ENCODE measurements around the gene CCDC9. TPM values are rescaled to one million over a fixed set of nuclear protein-coding genes. Genes with fewer than 3 reads are reported as not detected.
A peak's percentile ranks its signal among the peaks of the same experiment; 100 is the strongest.
"Not testable (repeated sequence)": the region's sequence is repeated elsewhere in the genome, so short reads cannot be mapped to it uniquely, and the experiment has no call there.

Gene CCDC9
- total RNA-seq, 1 donor from 2014 or later = 47.1 TPM

- DNase-seq (no peak), ATAC-seq (ENCODE audit: low read depth) (no peak)
- ChIA-PET CTCF (interaction anchor here (1.2 to 2.9 kb wide), 3 partner anchors 27 to 73 kb away, joined by 3 to 12 read pairs (median 3); partner anchors contain the start of gene DHX34), POLR2A (interaction anchor here (0.5 to 4.4 kb wide), 9 partner anchors 9 to 489 kb away, joined by 3 to 144 read pairs (median 9); partner anchors contain the start of gene CCDC9)
- H3K27me3 Mint-ChIP-seq = no peaks in the 10 kb centered on the region
- peak overlapping the region; percentile 63 for H3K27ac Mint-ChIP-seq
- peaks cover 8% of the 10 kb centered on the region for H3K36me3 Mint-ChIP-seq (ENCODE audit: low read depth)
- intact Hi-C loops (cut with micrococcal nuclease) = no loop called here
- H3K9me3 Mint-ChIP-seq = no peaks in the 10 kb centered on the region
- no peak for TF ChIP-seq CTCF (IDR thresholded peaks at IDR 0.05)
- peaks cover 28% of the 10 kb centered on the region for H3K4me1 Mint-ChIP-seq
- H3K4me3 Mint-ChIP-seq = peak overlapping the region; percentile 76
These were observed 19.6 kb downstream of the CCDC9 start for GRCh38 chr19:47275791-47276461.

GRCh38 chr19:47276513-47276912, 20.2 kb downstream of the CCDC9 start:
- H3K36me3 Mint-ChIP-seq (ENCODE audit: low read depth); H3K4me3 Mint-ChIP-seq; H3K9me3 Mint-ChIP-seq; DNase-seq; intact Hi-C loops (cut with micrococcal nuclease); H3K27me3 Mint-ChIP-seq; H3K27ac Mint-ChIP-seq; ATAC-seq (ENCODE audit: low read depth): not testable (repeated sequence)
- peaks cover 28% of the 10 kb centered on the region for H3K4me1 Mint-ChIP-seq
- CTCF ChIA-PET = interaction anchor here (2.9 kb wide), 1 partner anchor 73 kb away, joined by 12 read pairs; the partner anchor contains the start of gene DHX34
- POLR2A ChIA-PET = interaction anchor here (0.5 to 4.4 kb wide), 6 partner anchors 8 to 336 kb away, joined by 3 to 144 read pairs (median 8); partner anchors contain the start of gene CCDC9

- CTCF ChIA-PET = no interaction called here
These were observed 24.0 kb downstream of the CCDC9 start for GRCh38 chr19:47280183-47280797.

GRCh38 chr19:47283405-47284059, 27.2 kb downstream of the CCDC9 start:
- ChIA-PET CTCF (no interaction called here), POLR2A (interaction anchor here (1.1 kb wide), 1 partner anchor 107 kb away, joined by 3 read pairs; no protein-coding TSS in a partner anchor)
- Mint-ChIP-seq H3K27ac (no peak overlapping the region), H3K9me3 (no peaks in the 10 kb centered on the region), H3K4me3 (no peak overlapping the region), H3K27me3 (no peaks in the 10 kb centered on the region), H3K36me3 (ENCODE audit: low read depth) (no peaks in the 10 kb centered on the region), H3K4me1 (peaks cover 11% of the 10 kb centered on the region)
- TF ChIP-seq CTCF (IDR thresholded peaks at IDR 0.05) = no peak
- no peak for ATAC-seq (ENCODE audit: low read depth)
- intact Hi-C loops (cut with micrococcal nuclease) = loop anchor here (1.0 to 5.0 kb wide), 3 partner anchors 108 to 414 kb away; no protein-coding TSS in a partner anchor
- DNase-seq = no peak

More at GRCh38 chr19:47280183-47280797, 24.0 kb downstream of the CCDC9 start:
- Mint-ChIP-seq H3K4me3 (no peak overlapping the region), H3K27me3 (no peaks in the 10 kb centered on the region), H3K4me1 (peaks cover 19% of the 10 kb centered on the region), H3K27ac (no peak overlapping the region), H3K9me3 (no peaks in the 10 kb centered on the region), H3K36me3 (ENCODE audit: low read depth) (no peaks in the 10 kb centered on the region)
- POLR2A ChIA-PET = no interaction called here
- DNase-seq = no peak
- ATAC-seq (ENCODE audit: low read depth) = peak; percentile 60
- intact Hi-C loops (cut with micrococcal nuclease) = loop anchor here (5.0 kb wide), 1 partner anchor 417 kb away; no protein-coding TSS in a partner anchor
- no peak for TF ChIP-seq CTCF (IDR thresholded peaks at IDR 0.05)

GRCh38 chr19:47284324-47284899, 28.1 kb downstream of the CCDC9 start:
- no peak overlapping the region for H3K27ac Mint-ChIP-seq
- H3K36me3 Mint-ChIP-seq (ENCODE audit: low read depth) = no peaks in the 10 kb centered on the region
- ChIA-PET CTCF (interaction anchor here (0.7 to 1.8 kb wide), 9 partner anchors 9 to 463 kb away, joined by 3 to 13 read pairs (median 4); partner anchors contain the start of gene INAFM1), POLR2A (interaction anchor here (1.1 to 1.6 kb wide), 5 partner anchors 9 to 106 kb away, joined by 3 to 9 read pairs (median 3); partner anchors contain the start of genes CCDC9, DHX34 and INAFM1)
- H3K9me3 Mint-ChIP-seq = no peaks in the 10 kb centered on the region
- intact Hi-C loops (cut with micrococcal nuclease) = loop anchor here (1.0 to 5.0 kb wide), 3 partner anchors 107 to 413 kb away; no protein-coding TSS in a partner anchor
- no peaks in the 10 kb centered on the region for H3K27me3 Mint-ChIP-seq
- H3K4me1 Mint-ChIP-seq = peaks cover 20% of the 10 kb centered on the region
- ATAC-seq (ENCODE audit: low read depth) (no peak), DNase-seq (no peak)
- H3K4me3 Mint-ChIP-seq = no peak overlapping the region
- no peak for TF ChIP-seq CTCF (IDR thresholded peaks at IDR 0.05)

All from activated B cell treated with CpG ODN at 0.5 μM for 24 hours (primary cell).